HG02981 (cell line): ENCODE results near the gene PGAP6.
"Not testable (repeated sequence)": the region's sequence is repeated elsewhere in the genome, so short reads cannot be mapped to it uniquely, and the experiment has no call there.

Experiments
- ATAC-seq: cut with Tn5 transposase; IDR thresholded peaks from one replicate; pipeline ENCODE4 v1.9.1; 2021; ENCODE audit warnings: mild to moderate bottlenecking, moderate library complexity; ENCODE audit not compliant: unreplicated experiment

PGAP6 gene

DNA sequence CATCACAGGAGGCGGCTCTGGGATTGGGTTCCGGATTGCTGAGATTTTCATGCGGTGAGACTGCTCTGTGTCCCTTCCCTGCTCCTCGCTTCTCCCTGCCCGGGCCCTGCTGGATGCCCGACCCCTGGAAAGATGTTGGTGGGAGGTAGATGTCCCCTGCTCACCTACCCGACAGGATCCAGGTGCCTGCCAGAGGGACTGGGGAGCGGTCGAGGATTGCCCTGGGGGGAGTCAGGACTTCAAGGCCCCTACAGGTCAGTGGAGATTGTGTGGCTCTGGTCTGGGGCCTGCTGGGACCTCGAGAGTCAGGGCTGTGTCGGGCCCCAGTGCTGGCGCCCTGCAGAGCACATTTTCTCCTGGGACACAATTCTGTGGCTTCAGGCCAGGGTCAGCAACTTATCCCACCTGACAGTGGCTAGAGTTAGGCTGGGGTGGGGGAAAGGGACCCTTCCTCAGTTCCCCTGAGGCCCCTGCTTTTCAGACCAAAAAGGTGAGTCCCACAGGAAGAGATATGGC lies 23.3 kb upstream of the PGAP6 start:
- ATAC-seq = no peak

DNA sequence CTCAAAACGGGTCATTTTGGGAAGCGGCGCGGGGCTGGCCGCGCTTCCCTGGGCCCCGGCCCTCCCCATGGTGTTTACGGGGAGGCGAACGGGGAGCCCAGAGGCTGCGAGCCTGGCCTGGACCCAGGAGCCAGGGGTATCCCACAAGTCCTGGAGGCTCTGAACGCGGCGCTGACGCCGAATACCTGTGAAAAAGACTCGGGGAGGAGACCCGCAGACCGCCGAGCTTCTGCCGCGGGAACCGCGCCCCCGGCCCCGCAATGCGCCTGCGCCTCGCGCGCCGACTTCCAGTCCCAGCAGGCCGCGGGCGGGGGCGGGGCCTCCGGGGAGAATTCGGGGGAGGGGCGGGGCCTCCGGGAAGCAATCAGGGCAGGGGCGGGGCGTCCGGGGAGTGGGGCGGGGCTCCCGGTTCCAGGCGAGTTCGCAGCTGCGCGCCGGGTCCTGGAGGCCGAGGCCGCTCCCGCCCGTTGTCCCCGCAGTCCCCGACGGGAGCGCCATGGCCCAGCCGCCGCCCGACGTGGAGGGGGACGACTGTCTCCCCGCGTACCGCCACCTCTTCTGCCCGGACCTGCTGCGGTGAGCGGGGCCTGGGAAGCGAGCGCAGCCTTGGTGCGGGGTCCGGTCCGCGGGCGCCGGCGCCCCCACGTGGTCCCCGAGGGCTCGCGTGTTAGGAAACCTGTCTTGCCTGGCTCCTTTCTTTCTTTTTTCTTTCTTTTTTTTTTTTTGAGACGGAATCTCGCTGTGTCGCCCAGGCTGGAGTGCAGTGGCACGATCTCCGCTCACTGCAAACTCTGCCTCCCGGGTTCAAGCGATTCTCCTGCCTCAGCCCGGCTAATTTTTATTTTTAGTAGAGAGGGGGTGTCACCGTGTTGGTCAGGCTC lies 19.9 kb upstream of the PGAP6 start, which contains the start of gene DECR2:
TSS of gene DECR2 (plus strand) at position 418 of the 881 bp plus-strand sequence. CDS start at position 497, 79 bp downstream.
- peak; percentile 53 for ATAC-seq

DNA sequence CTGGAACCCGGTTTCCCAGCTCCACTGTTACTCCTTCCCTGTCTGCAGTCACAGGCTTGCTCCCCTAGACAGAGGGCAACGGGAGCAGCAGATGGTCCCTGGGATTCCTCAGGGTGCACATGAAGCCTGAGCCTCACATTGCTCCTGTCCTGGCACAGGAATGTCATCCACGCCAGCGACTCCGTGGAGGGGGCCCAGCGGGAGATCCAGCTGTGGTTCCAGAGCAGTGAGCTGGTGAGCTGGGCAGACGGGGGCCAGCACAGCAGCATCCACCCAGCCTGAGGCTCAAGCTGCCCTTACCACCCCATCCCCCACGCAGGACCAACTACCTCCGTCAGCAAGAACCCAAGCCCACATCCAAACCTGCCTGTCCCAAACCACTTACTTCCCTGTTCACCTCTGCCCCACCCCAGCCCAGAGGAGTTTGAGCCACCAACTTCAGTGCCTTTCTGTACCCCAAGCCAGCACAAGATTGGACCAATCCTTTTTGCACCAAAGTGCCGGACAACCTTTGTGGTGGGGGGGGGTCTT lies 18.3 kb upstream of the PGAP6 start:
- ATAC-seq = no peak

DNA sequence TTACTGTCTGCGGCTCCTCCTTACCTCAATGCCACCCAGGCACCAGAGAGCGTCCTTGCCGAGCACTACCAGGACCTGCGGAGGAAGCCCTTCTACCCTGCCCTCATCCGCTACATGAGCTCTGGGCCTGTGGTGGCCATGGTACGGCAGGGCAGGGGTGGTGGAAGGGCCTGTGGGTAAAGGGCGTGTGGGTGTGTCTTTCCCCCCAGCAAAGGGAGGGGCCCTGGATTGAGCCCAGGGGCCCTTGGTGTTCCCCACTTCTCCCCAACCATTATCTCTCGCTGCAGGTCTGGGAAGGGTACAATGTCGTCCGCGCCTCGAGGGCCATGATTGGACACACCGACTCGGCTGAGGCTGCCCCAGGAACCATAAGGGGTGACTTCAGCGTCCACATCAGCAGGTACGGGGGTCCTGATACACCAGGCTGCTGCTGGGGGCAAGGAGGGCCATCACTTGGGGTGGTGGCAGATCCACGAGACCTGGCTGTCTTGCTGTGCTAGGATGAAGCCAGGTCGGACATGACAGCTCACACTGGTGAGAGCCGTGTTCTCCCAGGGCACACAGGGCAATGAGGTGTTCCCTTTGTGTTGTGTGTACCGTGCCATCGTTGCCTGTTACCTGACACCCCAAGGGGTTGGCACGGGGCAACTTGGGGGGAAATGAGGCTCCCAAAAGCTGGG lies 17.7 kb upstream of the PGAP6 start:
- ATAC-seq = no peak

DNA sequence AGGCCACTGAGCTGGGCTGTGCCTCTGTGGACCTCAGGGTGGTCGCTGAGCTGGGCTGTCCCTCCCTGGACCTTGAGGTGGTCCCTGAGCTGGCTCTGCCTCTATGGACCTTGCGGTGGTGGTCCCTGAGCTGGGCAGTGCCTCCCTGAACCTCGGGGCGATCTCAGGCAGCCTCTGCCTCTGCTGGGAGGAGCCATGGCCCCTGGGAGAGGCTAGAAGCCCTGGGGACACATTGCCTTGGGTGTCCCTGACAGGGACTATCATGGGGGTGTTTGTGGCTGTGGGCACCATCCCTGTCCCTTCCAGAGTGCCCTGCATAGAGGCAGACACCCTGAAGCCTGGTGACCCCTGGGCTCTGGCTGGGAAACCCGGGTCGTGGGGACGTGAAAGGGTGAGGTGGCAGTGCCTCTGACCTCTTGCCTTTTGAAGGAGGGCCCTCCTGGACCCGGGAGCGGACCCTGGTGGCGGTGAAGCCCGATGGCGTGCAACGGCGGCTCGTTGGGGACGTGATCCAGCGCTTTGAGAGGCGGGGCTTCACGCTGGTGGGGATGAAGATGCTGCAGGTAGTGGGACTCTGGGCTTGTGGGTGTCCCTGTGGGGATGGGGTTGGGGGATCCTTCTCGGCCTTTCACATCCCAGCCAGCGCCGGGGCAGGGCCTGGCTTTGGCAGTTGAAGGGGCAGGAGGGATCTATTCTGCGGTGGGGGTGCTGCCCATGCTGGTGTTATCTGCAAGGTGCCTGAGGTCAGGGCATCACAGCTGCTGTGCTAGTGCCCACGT lies 17.0 kb upstream of the PGAP6 start:
- no peak for ATAC-seq

DNA sequence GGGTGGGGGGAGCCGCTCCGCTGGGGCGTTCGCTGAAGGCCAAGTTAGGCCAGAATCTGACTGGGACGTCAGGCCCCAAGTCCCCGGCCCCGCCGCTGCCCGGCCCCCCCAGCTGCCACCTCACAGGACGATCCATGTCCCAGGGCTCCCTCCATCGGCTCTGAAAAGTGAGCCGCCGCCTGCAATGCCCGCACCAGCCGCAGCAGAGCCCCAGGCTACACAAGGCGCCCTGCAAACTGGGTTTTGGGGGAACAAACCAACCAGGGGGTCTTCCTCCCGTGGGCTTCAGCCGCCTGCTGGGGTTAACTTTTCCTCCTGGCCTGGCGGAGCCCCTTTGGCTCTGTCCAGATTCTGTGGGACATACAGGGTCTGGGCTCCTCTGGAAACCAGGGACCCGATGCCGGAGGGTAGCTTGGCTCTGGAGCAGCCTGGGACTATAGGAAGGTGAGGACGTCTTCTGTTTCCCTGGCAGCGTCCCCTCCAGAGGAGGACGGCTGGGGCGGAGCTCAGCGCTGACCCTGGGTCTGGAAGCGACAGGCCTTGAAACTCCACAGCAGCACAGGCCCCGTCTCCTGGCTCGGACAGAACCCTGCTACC lies 16.1 kb upstream of the PGAP6 start:
- ATAC-seq = no peak

DNA sequence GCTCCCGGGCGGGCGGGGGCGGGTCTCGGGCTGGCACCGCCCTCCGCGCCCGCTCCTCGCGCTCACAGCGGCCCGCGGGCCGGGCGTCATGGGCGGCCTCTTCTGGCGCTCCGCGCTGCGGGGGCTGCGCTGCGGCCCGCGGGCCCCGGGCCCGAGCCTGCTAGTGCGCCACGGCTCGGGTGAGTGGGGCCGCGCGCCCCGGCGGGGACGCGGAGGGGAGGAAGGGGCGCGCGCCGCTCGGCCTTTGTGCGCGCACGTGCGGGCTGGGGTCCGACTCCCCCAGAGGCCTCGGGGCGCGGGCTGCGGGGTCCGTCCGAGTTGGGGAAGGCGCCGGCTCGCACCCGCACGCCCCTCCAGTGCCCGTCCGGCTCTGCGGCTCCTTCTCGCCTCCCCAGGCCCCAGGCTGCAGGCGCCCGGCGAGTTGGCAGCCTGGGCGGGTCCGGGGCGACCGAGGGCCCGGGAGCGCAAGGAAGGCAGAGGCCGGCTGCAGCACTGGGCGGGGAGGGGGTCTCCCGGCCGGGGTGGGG lies 15.4 kb upstream of the PGAP6 start, which contains the start of gene NME4:
TSS of gene NME4 (plus strand) at position 65 of the 527 bp plus-strand sequence. CDS start at position 89, 24 bp downstream.
- ATAC-seq = no peak

DNA sequence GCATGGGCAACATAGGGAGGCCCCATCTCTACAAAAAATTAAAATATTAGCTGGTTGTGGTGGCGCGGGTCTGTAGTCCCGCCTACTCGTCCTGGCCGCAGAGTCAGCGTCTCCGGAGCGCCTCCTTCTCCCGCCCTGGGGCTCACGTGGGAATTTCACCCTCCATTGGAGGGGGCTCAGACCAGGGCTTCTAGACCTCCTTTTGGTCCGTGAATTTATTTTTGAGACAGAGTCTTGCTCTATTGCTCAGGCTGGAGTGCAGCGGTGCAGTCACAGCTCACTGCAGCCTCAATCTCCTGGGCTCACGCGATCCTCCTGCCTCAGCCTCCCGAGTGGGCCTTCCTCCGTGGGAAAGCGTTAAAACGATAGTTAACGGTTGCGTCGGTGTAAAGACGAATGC lies 14.8 kb upstream of the PGAP6 start:
- ATAC-seq = no peak

DNA sequence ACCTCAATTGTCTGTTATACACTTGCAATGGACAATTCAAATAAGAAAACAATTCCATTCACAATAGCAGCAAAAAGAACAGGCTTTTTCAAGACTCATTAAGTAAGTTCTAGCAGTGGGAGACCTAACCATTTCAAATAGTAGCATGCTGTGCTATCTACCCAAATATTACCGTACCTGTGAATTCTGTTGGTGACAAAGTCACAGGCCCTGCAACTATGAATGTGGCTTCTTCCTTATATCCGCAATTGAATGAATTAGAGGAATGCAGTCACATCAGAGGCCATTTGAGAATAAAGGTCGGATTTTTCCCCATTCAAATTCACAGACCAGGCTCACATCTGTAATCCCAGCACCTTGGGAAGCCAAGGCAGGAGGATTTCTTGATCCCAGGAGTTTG lies 14.4 kb upstream of the PGAP6 start:
- no peak for ATAC-seq

DNA sequence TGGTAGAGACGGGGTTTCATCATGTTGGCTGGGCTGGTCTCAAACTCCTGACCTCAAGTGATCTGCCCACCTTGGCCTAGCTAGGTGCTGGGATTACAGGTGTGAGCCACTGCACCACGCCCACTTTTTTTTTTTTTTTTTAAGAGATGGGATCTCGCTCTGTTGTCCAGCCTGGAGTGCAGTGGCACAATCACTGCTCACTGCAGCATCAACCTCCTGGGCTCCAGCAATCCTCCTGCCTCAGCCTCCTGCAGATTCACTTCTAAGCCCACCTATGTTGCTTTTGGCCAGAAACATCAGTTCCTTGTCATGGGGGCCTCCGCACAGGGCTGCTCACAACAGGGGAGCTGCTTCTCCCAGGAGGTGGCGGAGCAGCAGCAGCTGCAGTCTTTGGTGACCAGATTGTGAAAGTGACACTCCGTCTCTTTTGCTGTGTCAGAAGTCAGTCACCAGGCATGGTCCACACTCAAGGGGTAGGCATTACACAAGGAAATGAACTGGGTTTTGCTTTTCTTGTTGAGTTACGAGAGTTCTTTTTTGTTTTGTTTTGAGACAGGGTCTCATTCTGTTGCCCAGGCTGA lies 10.8 kb upstream of the PGAP6 start:
- no peak for ATAC-seq

DNA sequence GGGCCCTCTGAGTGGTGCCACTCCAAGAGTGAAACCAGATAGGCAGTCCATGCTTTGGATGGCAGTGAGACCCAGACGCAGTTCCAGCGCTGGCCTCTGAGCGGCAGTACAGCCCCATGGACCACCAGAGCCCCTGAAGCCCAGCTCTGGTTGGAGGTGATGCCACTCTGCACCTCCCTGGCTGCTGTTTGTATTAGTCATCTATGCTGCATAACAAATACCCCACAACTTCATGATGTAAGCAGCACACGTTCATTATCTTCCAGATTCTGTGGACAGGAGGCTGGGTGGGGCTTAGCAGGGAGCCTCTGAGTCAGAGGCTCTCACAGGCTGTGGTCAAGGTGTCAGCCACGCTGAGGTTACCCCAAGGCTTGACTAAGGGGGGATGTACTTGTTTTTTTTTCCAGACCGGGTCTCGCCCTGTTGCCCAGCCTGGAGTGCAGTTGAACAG lies 10.1 kb upstream of the PGAP6 start:
- no peak for ATAC-seq

DNA sequence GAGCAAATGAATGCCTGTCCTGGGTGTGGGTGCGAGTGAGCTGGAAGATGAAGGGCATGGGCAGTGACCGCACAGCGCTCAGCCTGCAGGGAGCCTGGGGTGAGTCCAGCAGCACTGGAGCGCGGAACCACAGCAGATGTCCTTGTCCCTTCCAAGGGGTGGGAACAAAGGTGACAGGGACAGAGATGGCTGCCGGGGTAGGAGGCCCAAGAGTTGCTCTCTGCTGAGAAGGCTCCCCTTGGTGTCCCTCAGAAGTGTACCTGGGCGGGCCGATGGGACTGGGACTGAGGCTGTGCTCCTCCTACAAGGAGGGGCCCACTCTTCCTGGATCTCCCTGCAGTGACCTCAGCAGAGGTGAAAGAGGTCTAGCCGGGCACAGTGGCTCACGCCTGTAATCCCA lies 7.6 kb upstream of the PGAP6 start:
- ATAC-seq = no peak

DNA sequence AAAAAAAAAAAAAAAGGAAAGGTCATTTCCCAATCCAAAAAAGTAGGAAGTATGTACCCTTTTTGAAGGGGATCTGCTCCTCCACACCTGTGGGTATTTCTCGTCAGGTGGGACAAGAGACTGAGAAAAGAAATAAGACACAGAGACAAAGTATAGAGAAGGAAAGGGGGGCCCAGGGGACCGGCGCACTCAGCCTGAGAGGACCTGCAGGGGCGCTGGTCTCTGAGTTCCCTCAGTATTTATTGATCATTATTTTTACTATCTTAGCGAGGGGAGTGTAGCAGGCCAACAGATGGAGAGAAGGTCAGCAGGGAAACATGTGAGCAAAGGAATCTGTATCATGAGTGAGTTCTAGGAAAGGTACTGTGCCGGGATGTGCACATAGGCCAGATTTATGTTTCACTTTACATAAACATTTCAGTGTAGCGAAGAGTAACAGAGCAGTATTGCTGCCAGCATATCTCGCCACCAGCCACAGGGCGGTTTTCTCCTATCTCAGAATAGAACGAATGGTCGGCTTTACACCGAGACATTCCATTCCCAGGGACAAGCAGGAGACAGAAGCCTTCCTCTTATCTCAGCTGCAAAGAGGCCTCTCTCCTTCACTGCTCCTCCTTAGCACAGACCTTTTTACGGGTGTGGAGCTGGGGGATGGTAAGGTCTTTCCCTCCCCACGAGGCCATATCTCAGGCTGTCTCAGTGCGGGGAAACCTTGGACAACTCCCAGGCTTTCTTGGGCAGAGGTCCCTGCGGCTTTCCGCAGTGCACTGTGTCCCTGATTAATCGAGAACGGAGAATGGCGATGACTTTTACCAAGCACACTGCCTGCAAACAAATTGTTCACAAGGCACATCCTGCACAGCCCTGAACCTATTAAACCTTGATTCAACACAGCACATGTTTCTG lies 6.2 kb upstream of the PGAP6 start:
- ATAC-seq = not testable (repeated sequence)

DNA sequence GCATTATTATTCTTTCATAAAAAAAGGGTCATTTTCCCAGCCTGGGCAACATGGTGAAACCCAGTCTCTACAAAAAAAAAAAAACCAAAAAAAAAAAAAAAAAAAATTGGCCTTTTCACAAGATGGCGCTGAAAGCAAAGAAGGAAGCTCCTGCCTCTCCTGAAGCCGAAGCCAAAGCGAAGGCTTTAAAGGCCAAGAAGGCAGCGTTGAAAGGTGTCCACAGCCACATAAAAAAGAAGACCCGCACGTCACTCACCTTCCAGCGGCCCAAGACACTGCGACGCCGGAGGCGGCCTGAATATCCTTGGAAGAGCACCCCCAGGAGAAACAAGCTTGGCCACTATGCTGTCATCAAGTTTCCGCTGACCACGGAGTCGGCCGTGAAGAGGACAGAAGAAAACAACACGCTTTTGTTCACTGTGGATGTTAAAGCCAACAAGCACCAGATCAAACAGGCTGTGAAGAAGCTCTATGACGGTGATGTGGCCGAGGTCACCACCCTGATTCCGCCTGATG lies 4.9 kb upstream of the PGAP6 start:
- no peak for ATAC-seq

DNA sequence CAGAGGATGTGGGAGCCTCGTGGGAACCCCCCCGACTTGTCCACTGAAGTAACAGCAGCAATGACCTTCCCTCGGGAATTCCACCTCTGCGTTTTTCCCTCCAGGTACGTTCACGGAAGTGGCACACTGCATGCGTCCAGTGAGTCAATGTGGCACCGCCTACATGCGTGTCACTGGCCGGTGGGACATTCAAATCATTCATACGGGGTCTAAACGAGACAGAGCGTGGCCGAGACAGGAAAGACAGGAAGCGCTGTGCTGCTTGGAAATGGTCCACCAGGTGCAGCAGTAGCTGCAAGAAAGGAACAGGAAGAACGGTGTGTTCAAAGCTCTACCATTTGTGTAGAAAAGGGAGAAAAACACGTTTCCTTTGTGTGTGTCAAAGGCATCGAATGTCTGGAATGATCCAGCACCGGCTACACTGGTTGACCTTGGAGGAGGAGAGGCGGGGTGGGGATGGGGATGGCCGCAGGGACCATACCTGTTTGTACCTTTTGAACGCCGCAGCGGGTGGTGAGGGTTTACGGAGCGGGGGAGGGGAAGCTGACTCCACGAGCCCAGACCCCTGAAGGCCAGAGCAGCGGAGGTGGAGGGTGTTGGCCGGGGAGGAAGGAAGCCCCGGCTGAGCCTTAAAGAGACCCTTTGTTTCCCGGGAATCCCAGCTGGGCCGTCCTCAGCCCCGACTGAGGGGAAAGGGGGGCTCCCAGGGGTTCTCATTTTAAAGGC lies 1.7 kb upstream of the PGAP6 start:
- no peak for ATAC-seq

DNA sequence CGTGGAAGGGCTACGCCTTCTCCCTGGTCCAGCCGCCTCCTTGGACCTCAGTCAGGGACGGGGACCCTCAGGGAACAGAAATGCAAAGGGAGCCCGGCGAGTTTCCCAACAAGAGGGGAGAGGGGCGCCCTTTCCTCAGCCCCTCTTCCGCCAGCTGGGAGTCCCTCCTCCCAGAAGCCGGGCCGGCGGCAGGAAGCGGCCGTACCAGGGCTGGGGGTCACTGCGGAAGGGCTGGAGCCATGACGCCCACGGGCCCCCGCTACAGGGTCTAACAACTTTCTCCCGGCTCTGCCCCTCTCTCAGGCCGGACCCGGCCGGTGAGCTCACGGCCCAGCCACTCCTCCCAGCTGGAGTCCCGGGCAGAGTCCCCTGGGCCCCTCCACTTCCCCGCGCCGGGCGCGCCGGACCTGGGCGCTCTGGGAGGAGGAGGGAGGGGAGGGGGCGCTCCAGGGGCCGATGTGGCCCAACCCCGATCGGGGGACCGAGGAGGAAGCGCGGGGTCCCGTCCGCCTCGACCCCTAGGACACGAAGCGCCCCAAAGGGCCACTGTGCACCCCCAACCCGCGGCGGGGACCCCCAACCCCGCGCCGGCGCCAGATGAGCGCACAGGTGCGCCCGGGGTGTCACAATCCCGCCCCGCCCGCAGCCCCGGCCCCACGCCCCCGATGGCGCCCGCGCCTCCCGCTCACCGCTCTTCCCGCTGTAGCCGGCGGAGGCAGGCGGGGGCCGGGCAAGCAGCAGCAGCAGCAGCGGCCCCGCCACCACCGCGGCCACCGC lies 578 bp downstream of the PGAP6 start:
- peak; percentile 14 for ATAC-seq

DNA sequence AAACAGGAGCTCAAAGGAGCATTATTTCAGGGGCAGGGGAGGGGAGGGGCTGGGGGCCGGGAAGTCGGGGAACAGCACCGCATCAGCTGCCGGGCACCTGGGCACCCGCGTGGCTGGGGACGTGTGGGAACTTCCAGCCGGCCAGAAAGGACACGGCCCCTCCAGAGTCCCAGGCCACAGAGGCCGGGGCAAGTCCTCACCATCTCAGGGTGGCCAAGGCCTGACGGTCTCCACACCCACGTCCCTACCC lies 1.1 kb downstream of the PGAP6 start:
- ATAC-seq = no peak
